Measurements from ENCODE around the gene TJP1. TPM values are rescaled to one million over a fixed set of nuclear protein-coding genes. Genes with fewer than 3 reads are reported as not detected.
"Not testable (repeated sequence)": the region's sequence is repeated elsewhere in the genome, so short reads cannot be mapped to it uniquely, and the experiment has no call there.

TJP1 gene
- polyA plus RNA-seq, 4 donors, result 19.5 to 61.8 (median 29.8) TPM

DNA sequence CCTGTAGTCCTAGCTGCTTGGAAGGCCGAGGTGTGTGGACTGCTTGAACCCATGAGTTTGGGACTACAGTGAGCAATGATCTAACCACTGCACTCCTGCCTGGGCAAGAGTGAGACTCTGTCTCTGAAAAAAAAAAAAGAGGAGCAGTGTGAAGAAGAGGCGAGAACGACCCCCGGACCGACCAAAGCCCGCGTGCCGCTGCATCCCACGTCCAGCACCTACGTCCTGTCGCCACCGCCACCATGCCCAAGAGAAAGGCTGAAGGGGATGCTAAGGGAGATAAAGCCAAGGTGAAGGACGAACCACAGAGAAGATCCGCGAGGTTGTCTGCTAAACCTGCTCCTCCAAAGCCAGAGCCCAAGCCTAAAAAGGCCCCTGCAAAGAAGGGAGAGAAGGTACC, 91.8 kb downstream of the TJP1 start:
- H3K36me3 ChIP-seq (ENCODE audit: control insufficient read depth in 3 of 3, insufficient read depth in 2 of 3, low read depth in 1 of 3, low read length in 3 of 3), result peaks cover 6 to 30% (median 17%) of the 10 kb centered on the region in 3 donors
- not testable (repeated sequence) for H3K27ac ChIP-seq (ENCODE audit: low read depth in 1 of 3, low read length in 2 of 3); H3K4me1 ChIP-seq (ENCODE audit: control insufficient read depth in 3 of 3, insufficient read depth in 2 of 3, low read depth in 1 of 3, low read length in 2 of 3); DNase-seq; H3K27me3 ChIP-seq (ENCODE audit: control insufficient read depth in 3 of 3, insufficient read depth in 3 of 3, low read length in 3 of 3); FAIRE-seq; H3K9me3 ChIP-seq (ENCODE audit: control insufficient read depth in 2 of 2, insufficient read depth in 1 of 2, low read depth in 1 of 2, low read length in 1 of 2); H3K4me3 ChIP-seq (ENCODE audit: low read depth in 1 of 3, low read length in 3 of 3)
- 94 to 97% (median 94%) methylated on average over 15 of the region's 15 CpGs for WGBS, 3 donors

- WGBS, 3 donors, result 64 to 68% (median 65%) methylated on average over 2 of the region's 2 CpGs
- no peaks in the 10 kb centered on the region for H3K9me3 ChIP-seq (ENCODE audit: control insufficient read depth in 2 of 2, insufficient read depth in 1 of 2, low read depth in 1 of 2, low read length in 1 of 2)
- no peaks in the 10 kb centered on the region for H3K27me3 ChIP-seq (ENCODE audit: control insufficient read depth in 3 of 3, insufficient read depth in 3 of 3, low read length in 3 of 3)
- FAIRE-seq (no peak), DNase-seq (no peak)
- H3K4me1 ChIP-seq (ENCODE audit: control insufficient read depth in 3 of 3, insufficient read depth in 2 of 3, low read depth in 1 of 3, low read length in 2 of 3), result no peaks in the 10 kb centered on the region
- peaks cover 6 to 32% (median 15%) of the 10 kb centered on the region in 3 donors for H3K36me3 ChIP-seq (ENCODE audit: control insufficient read depth in 3 of 3, insufficient read depth in 2 of 3, low read depth in 1 of 3, low read length in 3 of 3)
- H3K4me3 ChIP-seq (ENCODE audit: low read depth in 1 of 3, low read length in 3 of 3), result no peak overlapping the region
- H3K27ac ChIP-seq (ENCODE audit: low read depth in 1 of 3, low read length in 2 of 3), result no peak overlapping the region
Observed at GRCh38 chr15:29728418-29728817, 93.8 kb downstream of the TJP1 start.

- Histone ChIP-seq H3K36me3 (ENCODE audit: control insufficient read depth in 3 of 3, insufficient read depth in 2 of 3, low read depth in 1 of 3, low read length in 3 of 3) (peaks cover 6 to 36% (median 17%) of the 10 kb centered on the region in 3 donors), H3K9me3 (ENCODE audit: control insufficient read depth in 2 of 2, insufficient read depth in 1 of 2, low read depth in 1 of 2, low read length in 1 of 2) (peaks cover 0 to 5% of the 10 kb centered on the region in 2 donors), H3K27ac (ENCODE audit: low read depth in 1 of 3, low read length in 2 of 3) (no peak overlapping the region), H3K27me3 (ENCODE audit: control insufficient read depth in 3 of 3, insufficient read depth in 3 of 3, low read length in 3 of 3) (no peaks in the 10 kb centered on the region), H3K4me1 (ENCODE audit: control insufficient read depth in 3 of 3, insufficient read depth in 2 of 3, low read depth in 1 of 3, low read length in 2 of 3) (no peaks in the 10 kb centered on the region), H3K4me3 (ENCODE audit: low read depth in 1 of 3, low read length in 3 of 3) (no peak overlapping the region)
- DNase-seq, result no peak
- 89 to 95% (median 93%) methylated on average over 5 of the region's 5 CpGs for WGBS, 3 donors
- no peak for FAIRE-seq
Observed at GRCh38 chr15:29727871-29728270, 94.4 kb downstream of the TJP1 start.

GRCh38 chr15:29726553-29726952, 95.7 kb downstream of the TJP1 start:
- DNase-seq, result no peak
- H3K4me3 ChIP-seq (ENCODE audit: low read depth in 1 of 3, low read length in 3 of 3), result no peak overlapping the region
- peaks cover 8 to 44% (median 16%) of the 10 kb centered on the region in 3 donors for H3K36me3 ChIP-seq (ENCODE audit: control insufficient read depth in 3 of 3, insufficient read depth in 2 of 3, low read depth in 1 of 3, low read length in 3 of 3)
- H3K27me3 ChIP-seq (ENCODE audit: control insufficient read depth in 3 of 3, insufficient read depth in 3 of 3, low read length in 3 of 3), result no peaks in the 10 kb centered on the region
- H3K4me1 ChIP-seq (ENCODE audit: control insufficient read depth in 3 of 3, insufficient read depth in 2 of 3, low read depth in 1 of 3, low read length in 2 of 3), result no peaks in the 10 kb centered on the region
- no peak overlapping the region for H3K27ac ChIP-seq (ENCODE audit: low read depth in 1 of 3, low read length in 2 of 3)
- peaks cover 2 to 18% of the 10 kb centered on the region in 2 donors for H3K9me3 ChIP-seq (ENCODE audit: control insufficient read depth in 2 of 2, insufficient read depth in 1 of 2, low read depth in 1 of 2, low read length in 1 of 2)
- FAIRE-seq, result no peak
- WGBS, 3 donors, result 92 to 93% (median 92%) methylated on average over 7 of the region's 7 CpGs

DNA sequence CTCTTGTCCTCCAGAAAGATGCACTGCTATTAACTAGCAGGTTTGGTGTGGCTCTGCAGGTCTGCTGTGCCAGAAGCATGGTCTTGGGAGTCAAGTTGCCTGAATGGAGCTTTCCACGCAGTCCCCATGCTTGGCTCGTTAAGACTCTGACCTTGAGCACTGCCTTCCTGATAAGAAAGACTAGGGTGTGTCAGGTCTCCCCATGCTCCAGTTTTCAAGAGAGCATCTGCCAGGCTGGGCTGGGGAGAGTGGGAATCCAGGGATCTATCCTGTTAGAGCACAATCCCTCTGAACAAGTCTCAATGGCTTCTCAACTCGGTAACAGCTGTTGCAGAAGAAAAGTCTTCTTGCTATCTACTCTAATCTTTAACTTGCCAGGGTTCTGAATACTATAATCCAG, 98.2 kb downstream of the TJP1 start:
- Histone ChIP-seq H3K4me1 (ENCODE audit: control insufficient read depth in 3 of 3, insufficient read depth in 2 of 3, low read depth in 1 of 3, low read length in 2 of 3) (no peaks in the 10 kb centered on the region), H3K36me3 (ENCODE audit: control insufficient read depth in 3 of 3, insufficient read depth in 2 of 3, low read depth in 1 of 3, low read length in 3 of 3) (peaks cover 12 to 42% (median 20%) of the 10 kb centered on the region in 3 donors), H3K27ac (ENCODE audit: low read depth in 1 of 3, low read length in 2 of 3) (no peak overlapping the region), H3K27me3 (ENCODE audit: control insufficient read depth in 3 of 3, insufficient read depth in 3 of 3, low read length in 3 of 3) (no peaks in the 10 kb centered on the region), H3K9me3 (ENCODE audit: control insufficient read depth in 2 of 2, insufficient read depth in 1 of 2, low read depth in 1 of 2, low read length in 1 of 2) (peaks cover 2 to 18% of the 10 kb centered on the region in 2 donors), H3K4me3 (ENCODE audit: low read depth in 1 of 3, low read length in 3 of 3) (no peak overlapping the region)
- DNase-seq, result peak; percentile 22 to 60
- whole genome bisulfite sequencing, 3 donors, result 47 to 76% (median 50%) methylated on average over 3 of the region's 3 CpGs
- FAIRE-seq, result no peak

DNA sequence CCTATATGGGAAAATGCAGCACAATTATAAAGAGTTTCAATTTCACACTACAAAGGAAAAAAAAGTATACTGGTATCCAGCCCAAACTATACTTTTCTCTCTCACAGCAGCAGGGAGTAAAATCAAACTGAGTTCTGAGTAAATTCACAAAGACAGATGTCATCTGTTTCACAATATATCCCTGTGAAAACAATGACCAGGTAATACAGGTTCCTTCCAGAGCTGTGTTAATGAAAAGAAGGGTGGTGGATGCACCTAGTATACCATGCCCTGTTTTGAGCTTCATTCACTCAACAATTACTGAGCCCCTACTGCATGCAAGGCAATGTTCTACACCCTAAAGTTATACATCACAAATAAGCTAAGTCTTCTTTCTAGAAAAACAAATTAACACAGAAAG, 108.5 kb downstream of the TJP1 start:
- H3K4me1 ChIP-seq (ENCODE audit: control insufficient read depth in 3 of 3, insufficient read depth in 2 of 3, low read depth in 1 of 3, low read length in 2 of 3), result peaks cover 0 to 8% (median 0%) of the 10 kb centered on the region in 3 donors
- no peak overlapping the region for H3K4me3 ChIP-seq (ENCODE audit: low read depth in 1 of 3, low read length in 3 of 3)
- DNase-seq (no peak), FAIRE-seq (no peak)
- no peaks in the 10 kb centered on the region for H3K9me3 ChIP-seq (ENCODE audit: control insufficient read depth in 2 of 2, insufficient read depth in 1 of 2, low read depth in 1 of 2, low read length in 1 of 2)
- no peak overlapping the region for H3K27ac ChIP-seq (ENCODE audit: low read depth in 1 of 3, low read length in 2 of 3)
- H3K27me3 ChIP-seq (ENCODE audit: control insufficient read depth in 3 of 3, insufficient read depth in 3 of 3, low read length in 3 of 3), result no peaks in the 10 kb centered on the region
- peaks cover 2 to 35% (median 12%) of the 10 kb centered on the region in 3 donors for H3K36me3 ChIP-seq (ENCODE audit: control insufficient read depth in 3 of 3, insufficient read depth in 2 of 3, low read depth in 1 of 3, low read length in 3 of 3)

DNA sequence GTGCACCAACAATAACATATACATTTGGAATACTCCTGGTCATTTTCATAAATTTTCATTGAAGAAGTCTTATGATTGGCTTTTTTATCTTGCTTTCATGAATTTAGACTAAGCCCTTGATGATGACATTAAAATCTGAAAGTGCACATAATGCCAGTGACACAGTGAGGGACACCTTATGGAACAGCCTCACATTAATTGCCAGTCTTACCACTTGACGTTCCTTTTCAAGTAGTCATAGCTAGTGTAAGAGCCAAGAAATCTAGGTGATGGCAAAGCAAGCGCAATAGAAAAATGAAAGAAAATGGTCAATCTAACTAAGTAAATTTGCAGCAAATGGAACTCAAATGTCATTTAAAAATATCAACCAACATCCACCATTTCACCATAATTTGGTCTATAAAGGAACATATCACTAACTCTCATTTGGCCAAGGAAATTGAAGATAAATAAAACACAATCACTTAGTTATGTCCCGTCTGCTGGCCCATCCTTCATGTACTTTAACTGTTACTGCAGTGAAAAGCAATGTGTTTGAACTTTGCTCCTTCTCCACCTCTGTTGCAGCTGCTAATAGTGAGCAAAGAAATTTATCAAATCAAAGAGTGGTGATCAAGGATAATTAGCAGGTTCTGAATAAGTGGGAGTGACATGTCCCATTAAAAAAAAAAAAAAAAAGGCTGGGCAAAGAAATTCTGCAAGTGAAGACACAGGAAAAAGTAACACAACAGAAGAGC, 110.0 kb downstream of the TJP1 start:
- H3K9me3 ChIP-seq (ENCODE audit: control insufficient read depth in 2 of 2, insufficient read depth in 1 of 2, low read depth in 1 of 2, low read length in 1 of 2), result no peaks in the 10 kb centered on the region
- H3K27me3 ChIP-seq (ENCODE audit: control insufficient read depth in 3 of 3, insufficient read depth in 3 of 3, low read length in 3 of 3), result no peaks in the 10 kb centered on the region
- WGBS, 3 donors, result 30 to 63% (median 48%) methylated on average over 3 of the region's 3 CpGs
- peaks cover 2 to 34% (median 8%) of the 10 kb centered on the region in 3 donors for H3K36me3 ChIP-seq (ENCODE audit: control insufficient read depth in 3 of 3, insufficient read depth in 2 of 3, low read depth in 1 of 3, low read length in 3 of 3)
- FAIRE-seq (no peak), DNase-seq (peak; percentile 39 to 84)
- H3K4me3 ChIP-seq (ENCODE audit: low read depth in 1 of 3, low read length in 3 of 3), result no peak overlapping the region
- H3K27ac ChIP-seq (ENCODE audit: low read depth in 1 of 3, low read length in 2 of 3), result no peak overlapping the region
- H3K4me1 ChIP-seq (ENCODE audit: control insufficient read depth in 3 of 3, insufficient read depth in 2 of 3, low read depth in 1 of 3, low read length in 2 of 3), result peaks cover 0 to 8% (median 0%) of the 10 kb centered on the region in 3 donors

GRCh38 chr15:29711531-29711930, 110.7 kb downstream of the TJP1 start:
- FAIRE-seq, result no peak
- H3K4me1 ChIP-seq (ENCODE audit: control insufficient read depth in 3 of 3, insufficient read depth in 2 of 3, low read depth in 1 of 3, low read length in 2 of 3), result peaks cover 0 to 8% (median 0%) of the 10 kb centered on the region in 3 donors
- no peaks in the 10 kb centered on the region for H3K9me3 ChIP-seq (ENCODE audit: control insufficient read depth in 2 of 2, insufficient read depth in 1 of 2, low read depth in 1 of 2, low read length in 1 of 2)
- no peak overlapping the region for H3K4me3 ChIP-seq (ENCODE audit: low read depth in 1 of 3, low read length in 3 of 3)
- 81 to 83% (median 82%) methylated on average over 8 of the region's 8 CpGs for WGBS, 3 donors
- no peak for DNase-seq
- H3K27me3 ChIP-seq (ENCODE audit: control insufficient read depth in 3 of 3, insufficient read depth in 3 of 3, low read length in 3 of 3), result no peaks in the 10 kb centered on the region
- no peak overlapping the region for H3K27ac ChIP-seq (ENCODE audit: low read depth in 1 of 3, low read length in 2 of 3)
- H3K36me3 ChIP-seq (ENCODE audit: control insufficient read depth in 3 of 3, insufficient read depth in 2 of 3, low read depth in 1 of 3, low read length in 3 of 3), result peaks cover 2 to 40% (median 8%) of the 10 kb centered on the region in 3 donors

- Histone ChIP-seq H3K4me3 (ENCODE audit: low read depth in 1 of 3, low read length in 3 of 3) (no peak overlapping the region), H3K36me3 (ENCODE audit: control insufficient read depth in 3 of 3, insufficient read depth in 2 of 3, low read depth in 1 of 3, low read length in 3 of 3) (peaks cover 0 to 47% (median 7%) of the 10 kb centered on the region in 3 donors), H3K27me3 (ENCODE audit: control insufficient read depth in 3 of 3, insufficient read depth in 3 of 3, low read length in 3 of 3) (no peaks in the 10 kb centered on the region), H3K9me3 (ENCODE audit: control insufficient read depth in 2 of 2, insufficient read depth in 1 of 2, low read depth in 1 of 2, low read length in 1 of 2) (no peaks in the 10 kb centered on the region), H3K4me1 (ENCODE audit: control insufficient read depth in 3 of 3, insufficient read depth in 2 of 3, low read depth in 1 of 3, low read length in 2 of 3) (peaks cover 0 to 8% (median 0%) of the 10 kb centered on the region in 3 donors), H3K27ac (ENCODE audit: low read depth in 1 of 3, low read length in 2 of 3) (no peak overlapping the region)
- FAIRE-seq, result no peak
- 90 to 95% (median 94%) methylated on average over 4 of the region's 4 CpGs for WGBS, 3 donors
- DNase-seq, result no peak
Observed at GRCh38 chr15:29708519-29708918, 113.7 kb downstream of the TJP1 start.
